ENCODE data around the gene VLDLR.

DNA sequence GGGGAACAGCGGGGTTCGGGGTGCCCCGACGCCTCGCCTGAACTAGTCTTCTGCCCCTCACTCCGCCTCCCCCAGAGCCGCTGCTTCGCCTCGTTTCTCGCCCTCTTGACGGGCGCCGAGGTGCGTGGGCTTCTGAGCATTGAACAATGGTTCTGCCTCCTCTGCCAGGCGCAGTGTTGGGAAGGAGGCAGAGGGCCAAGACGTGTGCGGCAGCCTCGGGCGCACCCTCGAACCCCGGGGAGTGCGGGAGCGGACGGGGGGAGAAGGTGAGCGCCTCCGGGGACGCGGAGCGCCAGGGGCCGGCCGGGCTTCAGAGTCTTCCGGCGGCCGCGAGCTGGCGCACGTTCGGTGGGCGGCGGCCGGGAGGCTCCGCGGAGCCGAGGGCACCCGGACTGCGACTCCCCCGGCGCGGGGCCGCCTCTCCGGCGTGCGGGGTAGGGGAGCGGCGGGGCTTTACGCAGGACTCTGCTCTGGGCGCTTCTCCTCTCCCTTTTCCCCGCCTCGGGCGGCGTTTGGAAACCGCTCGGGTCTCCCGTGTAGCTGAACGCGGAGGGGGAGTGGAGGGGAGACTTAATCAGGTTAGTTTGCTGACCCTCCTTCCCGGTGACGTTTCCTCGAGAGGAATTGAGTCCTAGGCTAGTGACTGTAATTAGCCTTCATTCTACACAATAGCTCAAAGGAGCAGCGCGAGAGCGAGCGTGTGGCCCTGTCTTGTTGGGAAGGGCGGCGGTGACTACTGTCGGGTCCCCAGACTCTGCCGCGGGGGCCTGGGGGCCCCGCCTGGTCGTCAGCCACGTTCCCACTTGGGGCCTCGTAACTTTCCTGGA lies 1.1 kb downstream of the VLDLR start:
- TF ChIP-seq POLR2A (IDR thresholded peaks at IDR 0.05): no peak
- TF ChIP-seq CTCF (IDR thresholded peaks at IDR 0.05): no peak
